ENCODE data around the gene XRCC1.
A peak's percentile ranks its signal among the peaks of the same experiment; 100 is the strongest.
"Not testable (repeated sequence)": the region's sequence is repeated elsewhere in the genome, so short reads cannot be mapped to it uniquely, and the experiment has no call there.

Gene XRCC1

GRCh38 chr19:43541920-43542650 is 33.2 kb downstream of the XRCC1 start:
- no peak for DNase-seq

- no peak for DNase-seq
Observed at GRCh38 chr19:43540381-43540780, 34.9 kb downstream of the XRCC1 start.

GRCh38 chr19:43538922-43539321 is 36.4 kb downstream of the XRCC1 start:
- no peak for DNase-seq

GRCh38 chr19:43534816-43535761 is 40.2 kb downstream of the XRCC1 start:
- no peak for DNase-seq

- DNase-seq, result no peak
Observed at GRCh38 chr19:43534305-43534815, 41.0 kb downstream of the XRCC1 start.

- peak; percentile 32 for DNase-seq
Observed at GRCh38 chr19:43533546-43534304, 41.6 kb downstream of the XRCC1 start.

GRCh38 chr19:43532962-43533545 is 42.3 kb downstream of the XRCC1 start, which contains the start of gene ZNF575:
Gene ZNF575 (plus strand): TSS chr19:43533188. CDS start chr19:43534423, 1,235 bp downstream.
- DNase-seq, result peak; percentile 88

GRCh38 chr19:43532571-43532961 is 42.8 kb downstream of the XRCC1 start:
- DNase-seq, result peak; percentile 61

GRCh38 chr19:43527860-43528622 is 47.3 kb downstream of the XRCC1 start:
- peak; percentile 64 for DNase-seq

GRCh38 chr19:43526884-43527859 is 48.2 kb downstream of the XRCC1 start, which contains the start of gene ETHE1:
Gene ETHE1 (minus strand): TSS chr19:43527201. CDS start chr19:43527177, 24 bp downstream.
- peak; percentile 25 for DNase-seq

- DNase-seq, result no peak
Observed at GRCh38 chr19:43525836-43526771, 49.2 kb downstream of the XRCC1 start.

GRCh38 chr19:43524922-43525835 is 50.1 kb downstream of the XRCC1 start:
- no peak for DNase-seq

- DNase-seq, result not testable (repeated sequence)
Observed at GRCh38 chr19:43523696-43524095, 51.6 kb downstream of the XRCC1 start.

- DNase-seq, result no peak
Observed at GRCh38 chr19:43522929-43523328, 52.4 kb downstream of the XRCC1 start.

- peak; percentile 53 for DNase-seq
Observed at GRCh38 chr19:43519436-43520088, 55.8 kb downstream of the XRCC1 start.

GRCh38 chr19:43518051-43518450 is 57.3 kb downstream of the XRCC1 start:
- no peak for DNase-seq

- peak; percentile 73 for DNase-seq
Observed at GRCh38 chr19:43512399-43512798, 62.9 kb downstream of the XRCC1 start.

Measured in DMS79 (cell line).